Neural cell (in vitro differentiated cells): ENCODE results near the gene PAPLN.

Source experiments
- POLR2AphosphoS5 ChIP-seq: IDR thresholded peaks from 2 replicates; pipeline ENCODE4 v1.6.1; 2012
- RAD21 ChIP-seq: fragments of 450-650 bp; conservative IDR thresholded peaks from 2 replicates; pipeline ENCODE4 v1.6.1; 2014; ENCODE audit warnings: antibody characterized with exemption, mild to moderate bottlenecking, moderate library complexity

DNA sequence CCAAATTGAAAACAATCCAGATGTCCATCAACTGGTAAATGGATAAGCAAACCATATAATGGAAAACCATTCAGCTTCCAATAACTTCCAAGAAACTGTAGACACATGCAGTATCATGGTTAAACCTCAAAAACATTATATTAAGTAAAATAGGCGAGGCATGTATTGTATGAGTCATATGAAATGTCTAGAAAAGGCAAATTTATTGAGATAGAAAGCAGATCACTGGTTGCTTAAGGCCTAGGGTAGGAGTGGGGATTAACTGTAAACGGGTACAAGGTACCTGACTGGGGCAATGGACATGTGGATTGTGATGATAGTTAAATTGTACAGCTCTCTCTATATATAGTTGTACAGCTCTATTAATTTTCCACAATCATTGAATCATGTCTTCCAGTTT lies 21.3 kb upstream of the PAPLN start:
- TF ChIP-seq POLR2AphosphoS5, result no peak
- no peak for TF ChIP-seq RAD21
